WTC11 (cell line): ENCODE measurements around the gene NFE2L3.

ENCODE experiments used
- ATF1 ChIP-seq: sonication (generic); formaldehyde crosslinking; IDR thresholded peaks from 2 replicates; pipeline ENCODE4 v1.8.1; 2023; ENCODE audit warnings: mild to moderate bottlenecking, moderate library complexity, missing genetic modification reagents
- CTCF ChIP-seq: fragments of 200-600 bp; IDR thresholded peaks from 2 replicates; pipeline ENCODE4 v1.8.0; 2022; ENCODE audit warnings: antibody characterized with exemption

DNA sequence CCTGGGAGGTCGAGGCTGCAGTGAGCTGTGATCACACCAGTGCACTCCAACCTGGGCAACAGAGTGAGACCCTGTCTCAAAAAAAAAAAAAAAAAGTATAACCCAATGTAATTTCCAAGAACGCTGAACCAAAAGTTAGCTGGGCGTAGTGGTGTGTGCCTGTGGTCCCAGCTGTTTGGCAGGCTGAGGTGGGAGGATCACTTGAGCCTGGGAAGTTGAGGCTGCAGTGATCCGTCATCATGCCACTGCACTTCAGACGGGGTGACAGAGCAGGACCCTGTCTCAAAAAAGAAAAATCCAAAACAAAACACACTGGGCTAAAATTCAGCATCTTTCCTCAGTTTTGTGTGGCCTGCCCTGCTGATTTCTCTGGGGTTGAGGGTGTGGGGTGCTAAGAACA lies 27.4 kb downstream of the NFE2L3 start:
- TF ChIP-seq CTCF (no peak), ATF1 (CRISPR knock-in tag) (no peak)
